Measurements from ENCODE around the gene PLXNA4. TPM values are rescaled to one million over a fixed set of nuclear protein-coding genes. Genes with fewer than 3 reads are reported as not detected.

Gene PLXNA4
- total and polyA plus RNA-seq, 9 of the 15 experiments (the other 6 are each of a cell fraction or from before 2014, with no cell fraction given) = under 0.01 to 0.09 TPM; not detected in 7

- H3K27me3 ChIP-seq (ENCODE audit: control insufficient read depth in 2 of 2, insufficient read depth in 2 of 2, low read length in 2 of 2) = peaks cover 8 to 31% of the 10 kb centered on the region in 2 experiments; a peak in 2 of 5 replicates
- H3K36me3 ChIP-seq (ENCODE audit: control insufficient read depth, insufficient read depth, low read length) = no peaks in the 10 kb centered on the region
- WGBS (ENCODE audit: insufficient coverage, low coverage, missing lambda C conversion rate) = 1% methylated on average over 9 of the region's 9 CpGs
- BruUV-seq (replicated peaks) = no TSS peak
- H3K4me1 ChIP-seq (replicated peaks in 1 of 2; ENCODE audit: control insufficient read depth in 2 of 2, insufficient read depth in 2 of 2, low read length in 2 of 2) = no peaks in the 10 kb centered on the region
- 0 out of 2 replicates have a peak, but pooled peaks cover 14% of the 10 kb centered on the region for H4K20me1 ChIP-seq (replicated peaks; ENCODE audit: control insufficient read depth, insufficient read depth, low read length)
- no peaks in the 10 kb centered on the region for H3K79me2 ChIP-seq (ENCODE audit: control insufficient read depth, insufficient read depth, low read length)
- FAIRE-seq (no peak), ATAC-seq (no peak), DNase-seq (ENCODE audit: extremely low read depth in 1 of 4, low spot score in 3 of 4) (no peak)
- H3K9ac ChIP-seq (ENCODE audit: insufficient read depth in 1 of 2, low read depth in 2 of 2, low read length in 2 of 2) = no peak overlapping the region
- H3K9me1 ChIP-seq (ENCODE audit: control insufficient read depth, insufficient read depth, low read length) = no peaks in the 10 kb centered on the region
- intact Hi-C loops (cut with micrococcal nuclease) = no loop called here
- no peak for TF ChIP-seq CHD4 (IDR thresholded peaks at IDR 0.05; ENCODE audit: insufficient read depth, insufficient replicate concordance, low read depth, low read length, poor library complexity, severe bottlenecking)
- TF ChIP-seq ELK3 (CRISPR knock-in tag; IDR thresholded peaks at IDR 0.05) = no peak
- no peak for TF ChIP-seq CCNT2 (IDR thresholded peaks at IDR 0.05; ENCODE audit: borderline replicate concordance, extremely low read depth, insufficient read length, low read depth, low read length)
- TF ChIP-seq, protein P1, sequence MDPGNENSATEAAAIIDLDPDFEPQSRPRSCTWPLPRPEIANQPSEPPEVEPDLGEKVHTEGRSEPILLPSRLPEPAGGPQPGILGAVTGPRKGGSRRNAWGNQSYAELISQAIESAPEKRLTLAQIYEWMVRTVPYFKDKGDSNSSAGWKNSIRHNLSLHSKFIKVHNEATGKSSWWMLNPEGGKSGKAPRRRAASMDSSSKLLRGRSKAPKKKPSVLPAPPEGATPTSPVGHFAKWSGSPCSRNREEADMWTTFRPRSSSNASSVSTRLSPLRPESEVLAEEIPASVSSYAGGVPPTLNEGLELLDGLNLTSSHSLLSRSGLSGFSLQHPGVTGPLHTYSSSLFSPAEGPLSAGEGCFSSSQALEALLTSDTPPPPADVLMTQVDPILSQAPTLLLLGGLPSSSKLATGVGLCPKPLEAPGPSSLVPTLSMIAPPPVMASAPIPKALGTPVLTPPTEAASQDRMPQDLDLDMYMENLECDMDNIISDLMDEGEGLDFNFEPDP (CRISPR knock-in tag; IDR thresholded peaks at IDR 0.05) = no peak
- TF ChIP-seq, protein P2, sequence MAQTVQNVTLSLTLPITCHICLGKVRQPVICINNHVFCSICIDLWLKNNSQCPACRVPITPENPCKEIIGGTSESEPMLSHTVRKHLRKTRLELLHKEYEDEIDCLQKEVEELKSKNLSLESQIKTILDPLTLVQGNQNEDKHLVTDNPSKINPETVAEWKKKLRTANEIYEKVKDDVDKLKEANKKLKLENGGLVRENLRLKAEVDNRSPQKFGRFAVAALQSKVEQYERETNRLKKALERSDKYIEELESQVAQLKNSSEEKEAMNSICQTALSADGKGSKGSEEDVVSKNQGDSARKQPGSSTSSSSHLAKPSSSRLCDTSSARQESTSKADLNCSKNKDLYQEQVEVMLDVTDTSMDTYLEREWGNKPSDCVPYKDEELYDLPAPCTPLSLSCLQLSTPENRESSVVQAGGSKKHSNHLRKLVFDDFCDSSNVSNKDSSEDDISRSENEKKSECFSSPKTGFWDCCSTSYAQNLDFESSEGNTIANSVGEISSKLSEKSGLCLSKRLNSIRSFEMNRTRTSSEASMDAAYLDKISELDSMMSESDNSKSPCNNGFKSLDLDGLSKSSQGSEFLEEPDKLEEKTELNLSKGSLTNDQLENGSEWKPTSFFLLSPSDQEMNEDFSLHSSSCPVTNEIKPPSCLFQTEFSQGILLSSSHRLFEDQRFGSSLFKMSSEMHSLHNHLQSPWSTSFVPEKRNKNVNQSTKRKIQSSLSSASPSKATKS (CRISPR knock-in tag; IDR thresholded peaks at IDR 0.05) = no peak
- TF ChIP-seq FOXA1 (IDR thresholded peaks at IDR 0.05; ENCODE audit: borderline replicate concordance) = no peak
- no peak for TF ChIP-seq RFX5 (IDR thresholded peaks at IDR 0.05; ENCODE audit: low read depth, low read length)
- TF ChIP-seq SMARCB1 (IDR thresholded peaks at IDR 0.05; ENCODE audit: insufficient read length, low read depth) = no peak
- no peak for TF ChIP-seq WHSC1 (IDR thresholded peaks at IDR 0.05; ENCODE audit: low read length)
- TF ChIP-seq ZNF778 (CRISPR knock-in tag; IDR thresholded peaks at IDR 0.05) = no peak
- TF ChIP-seq, protein P3, sequence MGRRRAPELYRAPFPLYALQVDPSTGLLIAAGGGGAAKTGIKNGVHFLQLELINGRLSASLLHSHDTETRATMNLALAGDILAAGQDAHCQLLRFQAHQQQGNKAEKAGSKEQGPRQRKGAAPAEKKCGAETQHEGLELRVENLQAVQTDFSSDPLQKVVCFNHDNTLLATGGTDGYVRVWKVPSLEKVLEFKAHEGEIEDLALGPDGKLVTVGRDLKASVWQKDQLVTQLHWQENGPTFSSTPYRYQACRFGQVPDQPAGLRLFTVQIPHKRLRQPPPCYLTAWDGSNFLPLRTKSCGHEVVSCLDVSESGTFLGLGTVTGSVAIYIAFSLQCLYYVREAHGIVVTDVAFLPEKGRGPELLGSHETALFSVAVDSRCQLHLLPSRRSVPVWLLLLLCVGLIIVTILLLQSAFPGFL (CRISPR knock-in tag; IDR thresholded peaks at IDR 0.05) = no peak
- TF ChIP-seq BHLHE40 (IDR thresholded peaks at IDR 0.05; ENCODE audit: low read length) = no peak
- no peak for TF ChIP-seq SAFB2 (IDR thresholded peaks at IDR 0.05; ENCODE audit: borderline replicate concordance, low read depth, low read length, severe bottlenecking)
- TF ChIP-seq KDM5B (IDR thresholded peaks at IDR 0.05; ENCODE audit: insufficient replicate concordance, low read depth, low read length) = no peak
- no peak for TF ChIP-seq MEF2A (IDR thresholded peaks at IDR 0.05; ENCODE audit: control insufficient read depth, low read depth, low read length)
- TF ChIP-seq ZNF384 (IDR thresholded peaks at IDR 0.05; ENCODE audit: low read depth, low read length) = no peak
- POLR2A ChIA-PET = interaction anchor here (0.6 kb wide), 1 partner anchor 14 kb away, joined by 3 read pairs; no protein-coding TSS in a partner anchor
- CTCF ChIA-PET (ENCODE audit: low intra/inter-chr PET ratio) = no interaction called here
- no peak overlapping the region for H3K4me2 ChIP-seq (ENCODE audit: insufficient read depth, low read length)
- H2AFZ ChIP-seq (ENCODE audit: low read depth, low read length) = no peak overlapping the region
- no peak overlapping the region for H3K27ac ChIP-seq (ENCODE audit: extremely low read depth, low read depth, low read length)
- in situ Hi-C loops (cut with MboI) = no loop called here
- H3K9me3 ChIP-seq (replicated peaks; ENCODE audit: control insufficient read depth, insufficient read depth, low read depth, low read length) = no peaks in the 10 kb centered on the region
- no peak overlapping the region for H3K4me3 ChIP-seq
Observed at GRCh38 chr7:132207211-132207610, 369.1 kb downstream of the PLXNA4 start.
